GM21529 (cell line): ENCODE measurements around the gene PRPF31.

Experiments used
- ATAC-seq: cut with Tn5 transposase; IDR thresholded peaks from one replicate; pipeline ENCODE4 v1.9.1; 2021; ENCODE audit not compliant: unreplicated experiment

The PRPF31 gene

GRCh38 chr19:54106716-54107115 lies 8.8 kb upstream of the PRPF31 start:
- ATAC-seq: no peak

GRCh38 chr19:54107876-54108490 lies 7.6 kb upstream of the PRPF31 start:
- ATAC-seq: no peak

GRCh38 chr19:54108496-54108895 lies 7.1 kb upstream of the PRPF31 start:
- no peak for ATAC-seq

- no peak for ATAC-seq
Measured at GRCh38 chr19:54109651-54110050, 5.9 kb upstream of the PRPF31 start.

GRCh38 chr19:54114340-54115108 lies 1.0 kb upstream of the PRPF31 start:
- ATAC-seq: no peak

GRCh38 chr19:54121259-54121658 lies 5.7 kb downstream of the PRPF31 start:
- ATAC-seq: no peak

GRCh38 chr19:54123682-54124081 lies 8.1 kb downstream of the PRPF31 start:
- ATAC-seq: no peak

- no peak for ATAC-seq
Measured at GRCh38 chr19:54124393-54124792, 8.8 kb downstream of the PRPF31 start.

- ATAC-seq: no peak
Measured at GRCh38 chr19:54125713-54126112, 10.2 kb downstream of the PRPF31 start.

GRCh38 chr19:54127688-54128440 lies 12.3 kb downstream of the PRPF31 start:
- ATAC-seq: no peak

- no peak for ATAC-seq
Measured at GRCh38 chr19:54128441-54128725, 12.8 kb downstream of the PRPF31 start.

GRCh38 chr19:54128796-54129616 lies 13.5 kb downstream of the PRPF31 start:
- no peak for ATAC-seq

GRCh38 chr19:54129617-54129996 lies 14.1 kb downstream of the PRPF31 start:
- ATAC-seq: no peak

GRCh38 chr19:54133312-54133956 lies 17.9 kb downstream of the PRPF31 start:
- no peak for ATAC-seq

- ATAC-seq: no peak
Measured at GRCh38 chr19:54133957-54134590, 18.5 kb downstream of the PRPF31 start.

- ATAC-seq: no peak
Measured at GRCh38 chr19:54136086-54136863, 20.7 kb downstream of the PRPF31 start.

GRCh38 chr19:54136864-54137698 lies 21.5 kb downstream of the PRPF31 start:
- ATAC-seq: peak; percentile 76

- no peak for ATAC-seq
Measured at GRCh38 chr19:54137699-54138488, 22.3 kb downstream of the PRPF31 start, which contains the start of gene CNOT3. Gene CNOT3, plus strand, starts transcription at chr19:54137762. Its CDS starts 5,217 bp downstream, at chr19:54142979.
